ENCODE measurements around the gene MYO7A.

- TF ChIP-seq EZH2 (IDR thresholded peaks at IDR 0.05; ENCODE audit: borderline replicate concordance, low read length): no peak
- TF ChIP-seq, protein P1, sequence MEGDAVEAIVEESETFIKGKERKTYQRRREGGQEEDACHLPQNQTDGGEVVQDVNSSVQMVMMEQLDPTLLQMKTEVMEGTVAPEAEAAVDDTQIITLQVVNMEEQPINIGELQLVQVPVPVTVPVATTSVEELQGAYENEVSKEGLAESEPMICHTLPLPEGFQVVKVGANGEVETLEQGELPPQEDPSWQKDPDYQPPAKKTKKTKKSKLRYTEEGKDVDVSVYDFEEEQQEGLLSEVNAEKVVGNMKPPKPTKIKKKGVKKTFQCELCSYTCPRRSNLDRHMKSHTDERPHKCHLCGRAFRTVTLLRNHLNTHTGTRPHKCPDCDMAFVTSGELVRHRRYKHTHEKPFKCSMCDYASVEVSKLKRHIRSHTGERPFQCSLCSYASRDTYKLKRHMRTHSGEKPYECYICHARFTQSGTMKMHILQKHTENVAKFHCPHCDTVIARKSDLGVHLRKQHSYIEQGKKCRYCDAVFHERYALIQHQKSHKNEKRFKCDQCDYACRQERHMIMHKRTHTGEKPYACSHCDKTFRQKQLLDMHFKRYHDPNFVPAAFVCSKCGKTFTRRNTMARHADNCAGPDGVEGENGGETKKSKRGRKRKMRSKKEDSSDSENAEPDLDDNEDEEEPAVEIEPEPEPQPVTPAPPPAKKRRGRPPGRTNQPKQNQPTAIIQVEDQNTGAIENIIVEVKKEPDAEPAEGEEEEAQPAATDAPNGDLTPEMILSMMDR (IDR thresholded peaks at IDR 0.05; ENCODE audit: low read length): no peak
Observed at GRCh38 chr11:77209663-77210062, 81.6 kb downstream of the MYO7A start.

All from OCI-LY1 (cell line).